Non-pigmented ciliary epithelial cell (primary cell): ENCODE data around the gene VWA3B.
"Not testable (repeated sequence)": the region's sequence is repeated elsewhere in the genome, so short reads cannot be mapped to it uniquely, and the experiment has no call there.

Experiments used
- DNase-seq: peaks from one replicate; pipeline ENCODE4 v3.0.0-alpha.2; 2010; ENCODE audit warnings: low read depth

VWA3B gene

DNA sequence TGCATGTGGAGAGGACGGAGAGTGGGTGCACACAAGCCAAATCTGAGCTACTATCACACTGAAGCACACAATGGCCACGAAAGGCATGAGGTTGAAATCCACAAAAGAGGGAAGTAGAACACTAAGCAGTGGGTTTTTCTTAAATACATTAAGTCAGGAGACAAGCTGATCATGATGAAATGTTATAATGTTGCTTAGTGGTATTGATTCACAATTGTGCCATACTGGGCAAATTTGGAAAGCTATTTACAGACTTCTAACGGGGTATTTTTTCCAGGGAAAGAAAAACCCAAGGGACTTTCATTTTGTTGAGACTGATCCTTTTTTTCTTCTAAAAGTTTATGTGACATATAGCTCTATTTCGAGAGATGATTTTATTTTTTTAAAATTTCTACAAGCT, 158.5 kb downstream of the VWA3B start:
- no peak for DNase-seq

DNA sequence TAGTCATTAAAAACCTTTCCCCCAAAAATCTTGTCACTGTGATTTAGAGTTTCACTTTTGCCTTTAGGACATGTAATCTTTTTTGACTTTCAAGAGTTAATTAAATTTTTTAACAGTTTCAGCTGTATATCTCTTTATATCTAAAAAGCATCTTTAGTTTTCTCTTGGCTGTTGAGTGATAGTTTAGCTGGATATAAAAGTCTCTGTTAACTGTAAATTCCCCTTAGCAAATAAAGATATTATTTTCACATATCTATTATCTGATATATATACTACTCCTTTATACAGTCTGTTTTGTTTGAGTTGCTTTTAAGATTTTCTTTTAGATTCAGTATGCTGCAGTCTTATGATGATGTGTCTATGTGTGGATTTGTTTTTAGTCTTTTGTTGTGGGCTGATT, 160.4 kb downstream of the VWA3B start:
- DNase-seq: no peak

DNA sequence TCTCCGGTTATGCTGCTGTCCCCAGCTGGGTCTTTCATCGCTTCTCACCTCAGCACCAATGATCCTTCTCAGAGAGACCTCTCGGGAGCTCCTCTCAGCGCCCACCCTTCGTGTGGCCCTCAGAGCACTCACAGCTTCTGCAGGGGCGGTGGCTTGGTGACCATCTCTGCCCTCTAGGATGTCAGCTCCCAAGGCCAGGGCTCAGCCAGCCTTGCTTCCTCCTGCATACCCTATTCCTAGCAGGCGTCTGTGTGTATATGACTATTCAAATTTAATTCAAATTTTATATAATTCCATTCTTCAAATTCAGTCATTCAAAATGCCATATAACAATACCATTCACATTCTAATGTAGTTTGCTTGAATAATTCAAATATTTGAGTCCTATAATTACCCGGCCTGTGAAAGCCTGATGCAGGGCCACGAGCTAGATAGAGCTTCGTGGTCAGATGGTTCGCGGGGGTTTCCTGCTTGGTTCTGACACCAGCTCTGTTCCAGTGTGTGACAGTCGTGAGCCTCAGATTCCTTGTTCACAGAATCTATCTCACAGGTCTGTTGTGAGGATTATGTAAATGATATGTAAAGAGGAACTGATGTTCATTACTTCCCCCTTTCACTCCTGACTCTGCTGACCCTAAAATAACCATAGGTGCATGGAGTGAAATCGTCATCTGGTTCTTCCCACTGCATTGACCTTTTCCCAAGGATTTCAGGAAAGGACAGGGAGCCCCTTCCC, 165.2 kb downstream of the VWA3B start:
- DNase-seq: no peak

DNA sequence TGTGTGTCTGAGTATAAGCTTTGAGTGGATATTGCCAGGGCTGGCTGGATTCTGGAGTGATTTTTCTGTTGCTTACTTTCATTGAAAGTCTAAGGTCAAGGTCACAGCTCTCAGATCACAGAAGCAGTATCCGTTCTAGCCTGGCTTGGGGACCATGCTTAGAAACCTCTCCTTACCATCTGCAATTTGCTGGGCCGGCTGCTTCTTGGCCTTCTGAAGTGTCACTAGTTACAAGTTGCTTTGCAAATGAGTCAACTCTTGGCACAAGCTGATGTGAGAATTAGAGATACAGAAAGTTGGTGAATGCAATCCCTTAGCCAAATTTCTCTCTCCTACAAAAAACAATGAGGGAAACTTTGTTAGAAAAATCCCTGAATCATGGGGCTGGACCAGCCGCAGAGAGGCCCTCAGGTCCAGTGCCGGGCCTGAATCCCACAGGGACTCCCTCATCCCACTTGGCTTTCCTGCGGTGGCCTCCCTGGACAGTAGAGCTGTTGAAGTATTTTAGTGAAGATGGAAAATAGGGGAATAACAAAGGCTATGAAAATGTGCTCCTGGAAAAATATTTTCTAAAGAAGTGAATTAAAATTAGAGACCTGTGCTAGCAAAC, 166.6 kb downstream of the VWA3B start:
- DNase-seq: no peak

GRCh38 chr2:98254504-98255059, 167.6 kb downstream of the VWA3B start:
- no peak for DNase-seq

- DNase-seq: no peak
Observed at GRCh38 chr2:98258906-98259305, 171.9 kb downstream of the VWA3B start.

DNA sequence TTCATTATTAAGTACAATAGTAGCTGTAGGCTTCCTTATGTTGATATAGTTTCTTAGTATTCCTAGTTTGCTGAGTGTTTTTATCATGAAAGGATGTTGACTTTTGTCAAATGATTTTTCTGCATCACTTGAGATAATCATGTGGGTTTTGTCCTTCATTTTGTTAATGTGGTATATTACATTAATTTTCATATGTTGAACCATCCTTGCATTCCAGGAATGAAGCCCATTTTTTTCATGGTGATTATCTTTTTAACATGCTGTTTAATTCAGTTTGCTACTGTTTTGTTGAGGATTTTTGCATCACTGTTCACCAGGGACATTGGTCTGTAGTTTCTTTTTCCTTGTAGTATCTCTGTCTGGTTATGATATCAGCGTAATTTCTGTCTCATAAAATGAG, 176.4 kb downstream of the VWA3B start:
- DNase-seq: no peak

DNA sequence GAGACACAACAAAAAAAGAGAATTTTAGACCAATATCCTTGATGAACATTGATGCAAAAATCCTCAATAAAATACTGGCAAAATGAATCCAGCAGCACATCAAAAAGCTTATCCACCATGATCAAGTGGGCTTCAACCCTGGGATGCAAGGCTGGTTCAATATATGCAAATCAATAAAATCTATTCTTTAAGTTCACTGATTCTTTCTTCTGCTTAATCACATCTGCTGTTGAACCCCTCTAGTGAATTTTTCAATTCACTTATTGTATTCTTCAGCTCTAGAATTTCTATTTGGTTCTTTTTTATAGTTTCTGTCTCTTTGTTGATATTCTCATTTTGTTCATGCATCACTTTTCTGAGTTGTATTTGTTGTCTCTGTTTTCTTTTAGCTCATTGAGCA, 181.3 kb downstream of the VWA3B start:
- not testable (repeated sequence) for DNase-seq

- peak; percentile 26 for DNase-seq
Observed at GRCh38 chr2:98269274-98269673, 182.3 kb downstream of the VWA3B start.

DNA sequence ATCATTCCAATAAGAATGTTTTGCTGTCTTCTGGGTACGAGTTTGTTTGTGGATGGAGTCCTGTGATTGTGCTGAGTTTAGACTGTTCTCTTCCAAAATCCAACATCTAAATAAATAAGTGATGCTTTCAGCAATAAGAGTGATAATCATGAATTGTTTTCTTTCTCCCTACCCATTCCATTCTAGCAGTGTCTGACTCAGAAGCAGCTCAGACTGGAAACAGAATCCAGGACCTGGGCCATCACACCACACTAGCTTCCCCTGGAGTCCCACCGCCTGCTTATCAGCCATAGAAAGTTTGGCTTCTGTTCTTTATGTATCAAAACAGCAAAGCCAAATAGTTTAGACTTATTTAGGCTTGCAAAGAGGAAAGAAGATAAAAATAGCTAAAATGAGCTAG, 182.9 kb downstream of the VWA3B start:
- no peak for DNase-seq

DNA sequence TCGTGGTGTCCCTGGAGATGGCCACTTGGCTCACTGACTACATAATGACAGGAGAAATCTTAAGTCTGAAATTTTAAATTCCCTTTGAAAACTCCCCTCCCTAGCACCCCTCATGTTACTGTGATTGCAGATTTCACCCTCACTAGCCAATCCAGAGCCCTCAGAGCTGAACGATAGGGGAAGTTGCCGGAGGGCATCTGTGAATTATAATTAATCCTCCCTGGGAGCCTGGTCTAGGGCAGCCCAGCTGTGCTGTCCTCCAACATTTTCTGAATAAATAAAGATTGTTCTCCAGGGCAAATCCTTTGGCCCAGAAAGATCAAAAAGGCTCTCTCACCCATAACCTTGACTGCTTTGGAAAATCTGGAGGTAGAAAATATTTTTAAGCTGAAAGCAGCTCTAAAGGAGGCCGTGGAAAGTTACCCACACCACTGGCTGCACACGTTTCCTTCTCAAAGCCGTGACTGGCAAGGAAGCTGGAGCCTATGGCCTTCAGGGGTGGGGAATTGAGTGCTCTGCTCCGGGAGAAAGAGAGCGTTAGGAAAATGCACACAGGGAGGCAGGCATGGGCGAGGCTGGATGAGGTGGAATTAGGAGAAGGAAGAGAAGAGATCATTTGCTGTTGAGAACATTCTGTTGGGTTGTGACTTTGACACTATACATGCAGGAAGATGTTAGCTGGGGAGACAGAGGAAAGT, 190.3 kb downstream of the VWA3B start:
- DNase-seq: no peak

GRCh38 chr2:98278074-98278473, 191.1 kb downstream of the VWA3B start:
- DNase-seq: no peak

DNA sequence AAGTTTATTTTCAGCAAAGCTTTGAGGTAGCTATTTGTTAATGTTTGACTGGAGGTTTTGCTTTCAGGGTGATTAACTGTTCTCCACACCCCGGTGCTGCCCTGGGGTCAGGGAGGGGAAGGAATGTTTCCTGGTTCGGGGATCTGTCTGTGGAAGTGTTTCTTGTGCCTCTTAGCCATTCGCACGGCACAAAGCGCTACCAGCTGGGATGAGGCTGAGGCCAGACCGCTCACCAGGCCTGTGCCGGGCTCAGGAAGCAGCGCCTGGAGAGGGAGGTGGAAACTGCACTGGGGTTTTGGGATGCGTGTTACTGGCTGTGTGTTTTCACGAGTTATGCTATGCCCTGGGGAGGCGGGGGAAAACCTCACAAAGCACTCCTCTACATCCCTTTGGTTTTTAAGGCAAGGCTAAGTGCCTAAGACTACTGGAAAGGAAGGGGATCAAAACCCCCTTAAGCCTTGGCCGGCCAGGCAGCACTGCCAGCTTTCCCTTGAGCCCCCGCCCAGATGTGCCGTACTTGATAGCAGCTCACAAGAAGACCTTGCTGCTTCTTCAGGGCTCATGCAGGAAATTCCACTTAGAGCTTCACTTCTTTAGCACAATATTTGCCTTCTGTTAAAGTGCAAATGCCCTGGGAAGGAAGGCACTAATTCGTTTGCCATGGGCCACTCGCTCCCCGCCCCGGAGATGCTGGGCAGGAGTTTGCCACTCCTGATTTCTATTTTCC, 193.6 kb downstream of the VWA3B start:
- no peak for DNase-seq

- no peak for DNase-seq
Observed at GRCh38 chr2:98281607-98282006, 194.6 kb downstream of the VWA3B start.

GRCh38 chr2:98282109-98282508, 195.1 kb downstream of the VWA3B start:
- no peak for DNase-seq

DNA sequence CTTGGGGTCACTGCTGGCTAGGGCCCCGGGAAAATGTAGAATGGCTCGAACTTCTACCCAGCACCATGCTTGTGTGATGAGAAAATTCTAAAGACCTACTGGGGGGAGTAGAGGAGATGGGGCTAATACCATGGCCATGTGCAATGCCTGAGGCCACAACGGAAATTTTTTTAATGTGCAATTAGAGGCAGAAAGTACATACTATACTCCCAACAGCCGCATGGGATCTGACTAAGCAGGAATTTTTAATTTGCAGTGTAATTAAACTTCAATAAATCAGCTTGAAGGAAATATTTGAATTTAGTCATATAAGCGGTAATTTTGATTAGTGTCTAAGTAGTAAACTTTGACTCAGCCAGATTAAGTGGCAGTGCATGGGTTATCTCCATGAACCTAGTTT, 206.1 kb downstream of the VWA3B start:
- DNase-seq: no peak

- DNase-seq: no peak
Observed at GRCh38 chr2:98293931-98294687, 207.1 kb downstream of the VWA3B start.

DNA sequence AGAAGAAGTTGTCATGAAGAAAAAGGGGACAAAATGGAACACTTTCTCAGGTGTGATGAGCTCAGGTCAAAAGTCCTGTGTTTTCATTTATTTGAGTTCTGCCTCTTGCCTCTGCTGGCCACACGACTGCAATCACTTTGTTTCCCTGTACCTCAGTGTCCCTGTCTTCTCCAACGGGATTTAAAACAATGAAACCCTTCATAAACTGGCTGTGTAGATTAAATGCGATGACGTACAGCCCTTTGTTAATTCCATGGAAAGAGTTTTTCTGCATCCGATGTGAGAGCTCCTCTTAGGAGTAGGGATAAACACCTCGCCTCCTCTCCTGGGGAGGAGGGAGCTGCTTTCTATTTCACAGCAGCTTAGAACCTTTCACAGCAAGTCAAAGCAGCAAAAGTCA, 207.7 kb downstream of the VWA3B start:
- DNase-seq: no peak

DNA sequence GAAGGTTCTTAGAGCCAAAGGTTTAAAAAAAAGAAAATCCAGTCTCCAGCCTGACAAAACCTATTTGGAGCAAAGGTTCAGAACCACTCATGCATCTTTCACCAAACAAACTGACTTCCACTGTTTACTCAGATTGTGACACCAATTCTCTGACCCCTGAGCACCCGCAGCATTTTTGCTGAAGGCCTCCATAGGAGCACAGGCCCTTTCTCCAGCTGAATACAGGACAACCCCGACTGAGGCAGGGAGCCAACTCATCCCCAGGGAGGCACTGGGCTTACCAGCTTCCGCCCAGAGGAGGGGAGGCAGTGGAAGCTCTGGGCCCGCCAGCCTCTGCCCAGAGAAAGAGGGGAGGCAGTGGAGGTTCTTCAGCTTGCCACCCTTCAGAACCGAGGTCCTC, 208.3 kb downstream of the VWA3B start:
- DNase-seq: no peak

GRCh38 chr2:98295721-98296414, 208.9 kb downstream of the VWA3B start:
- no peak for DNase-seq

- no peak for DNase-seq
Observed at GRCh38 chr2:98296440-98296839, 209.5 kb downstream of the VWA3B start.
